Activated CD8-positive, alpha-beta memory T cell treated with anti-CD3 and anti-CD28 coated beads for 24 hours (primary cell): ENCODE measurements around the gene METTL25B.

ENCODE experiments used
- DNase-seq: peaks from one replicate; pipeline ENCODE4 v3.0.0-alpha.2; 2020

Gene METTL25B

DNA sequence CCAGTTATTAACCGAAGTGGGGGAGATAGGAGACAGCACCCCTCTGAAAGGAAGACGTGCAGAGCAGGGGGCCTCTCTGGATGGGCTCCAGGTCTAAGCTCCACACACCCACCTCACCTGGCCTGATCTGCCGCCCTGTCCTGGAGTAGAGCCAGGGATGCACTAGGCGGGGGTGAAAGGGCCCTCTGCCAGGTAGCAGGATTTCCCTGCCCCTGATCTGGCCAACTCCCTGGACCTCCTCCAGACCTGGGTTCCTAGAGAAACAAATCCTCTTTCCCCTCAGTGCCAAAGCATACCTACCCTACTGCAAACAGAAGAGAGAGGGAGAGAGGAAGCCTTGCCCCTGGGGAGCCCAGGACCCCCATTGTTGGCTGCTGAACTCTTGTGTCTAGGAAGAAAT, 24.9 kb upstream of the METTL25B start:
- DNase-seq: no peak

DNA sequence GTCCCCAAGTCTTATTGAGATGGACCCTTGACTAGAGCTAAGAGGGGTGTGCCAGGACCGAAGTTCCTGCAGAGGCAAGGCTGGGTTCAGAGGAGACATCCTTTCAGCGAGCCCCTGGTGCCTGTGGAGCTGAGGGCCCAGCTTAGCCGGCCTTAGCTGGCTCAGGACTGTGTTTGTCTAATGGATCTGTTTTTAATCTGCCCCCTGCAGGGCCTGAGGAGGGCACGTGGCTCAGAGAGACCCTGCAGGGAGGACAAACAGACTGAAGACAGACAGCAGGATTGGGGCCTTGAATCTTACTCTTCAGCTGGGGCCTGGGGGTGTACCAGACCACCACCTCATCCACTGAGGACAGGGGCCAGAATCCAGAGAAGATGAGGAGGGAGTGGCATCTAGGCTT, 24.5 kb upstream of the METTL25B start:
- no peak for DNase-seq

- no peak for DNase-seq
These were observed 24.0 kb upstream of the METTL25B start for GRCh38 chr1:156704166-156704711.

- peak; percentile 72 for DNase-seq
These were observed 23.3 kb upstream of the METTL25B start for GRCh38 chr1:156704930-156705320.

GRCh38 chr1:156705321-156705917, 22.9 kb upstream of the METTL25B start, which contains the start of gene CRABP2:
Gene CRABP2 (minus strand): TSS chr1:156705583. CDS start chr1:156705446, 137 bp downstream.
- DNase-seq: no peak

DNA sequence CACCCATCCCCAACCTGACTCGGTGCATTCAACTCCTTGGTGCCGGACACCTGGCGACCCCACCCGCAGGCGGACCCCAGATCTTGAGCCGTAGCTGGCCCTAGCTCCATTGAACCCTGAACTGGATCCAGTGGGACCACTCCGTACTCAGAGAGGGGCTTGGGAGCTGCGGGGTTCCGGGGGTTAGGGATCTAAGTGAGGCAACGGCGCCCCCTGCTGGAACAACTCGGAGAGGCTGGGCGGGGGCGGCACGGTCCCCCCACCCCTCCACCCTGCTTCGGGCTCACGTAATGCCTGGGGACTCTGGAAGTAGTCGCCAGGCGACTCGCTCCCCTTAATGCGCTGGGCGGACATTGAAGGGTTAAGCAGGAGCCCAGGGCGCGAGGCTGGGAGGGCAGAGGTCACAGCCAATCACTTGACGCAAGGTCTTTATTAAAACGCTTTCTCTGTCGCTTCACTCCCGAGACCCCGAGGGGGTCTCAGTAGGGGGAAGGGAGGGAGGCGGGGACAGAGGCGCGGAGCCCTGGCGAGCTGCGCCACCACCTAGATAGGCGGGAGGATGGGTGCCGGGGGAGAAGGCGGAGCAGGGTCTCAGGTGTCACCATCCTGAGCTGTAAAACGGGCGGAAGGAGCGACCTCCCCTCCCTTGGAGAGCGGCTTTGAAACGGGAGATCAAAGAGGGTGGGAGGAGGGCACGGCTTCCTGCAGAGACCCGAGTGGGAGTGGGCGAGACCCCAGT, 22.2 kb upstream of the METTL25B start:
- peak; percentile 89 for DNase-seq

DNA sequence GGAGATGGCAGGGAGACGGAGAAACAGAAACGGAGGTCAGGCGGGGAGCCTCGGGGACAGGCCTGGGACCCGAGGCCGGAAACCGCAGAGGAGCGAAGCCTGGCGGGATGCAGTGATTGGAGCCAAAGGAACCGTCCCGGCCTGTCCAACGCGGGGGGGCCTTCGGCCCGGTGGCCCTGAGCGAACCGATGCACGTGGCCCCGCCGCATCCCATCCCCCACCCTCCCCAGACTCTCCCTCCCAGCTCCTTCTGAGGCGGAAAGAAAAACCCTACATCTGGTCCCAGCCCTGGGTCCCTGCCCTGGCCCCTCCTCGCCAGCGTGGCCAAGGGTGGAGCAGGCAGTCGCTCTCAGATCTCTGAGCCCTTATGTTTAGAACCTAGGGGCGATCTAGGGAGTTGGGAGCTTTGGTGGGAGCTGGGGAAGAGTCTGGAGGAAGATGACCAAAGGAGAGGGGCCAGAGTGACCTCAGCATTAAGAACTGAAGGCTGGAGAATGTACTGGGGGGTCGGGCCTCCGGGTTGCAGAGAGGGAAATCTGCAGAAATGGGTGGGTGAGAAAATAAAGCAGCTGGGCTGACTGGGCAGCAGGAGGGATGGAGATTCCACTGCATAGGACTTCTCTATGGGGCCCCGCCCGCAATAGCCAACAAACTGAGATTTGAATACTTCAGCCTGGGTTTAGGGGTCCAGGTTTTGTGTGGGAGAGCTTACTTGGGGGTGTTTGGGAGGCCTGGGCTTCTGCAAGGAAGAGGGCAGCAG, 21.4 kb upstream of the METTL25B start:
- no peak for DNase-seq

GRCh38 chr1:156707417-156708217, 20.7 kb upstream of the METTL25B start:
- DNase-seq: no peak

GRCh38 chr1:156708218-156708661, 20.0 kb upstream of the METTL25B start:
- DNase-seq: no peak

- no peak for DNase-seq
These were observed 19.2 kb upstream of the METTL25B start for GRCh38 chr1:156709031-156709430.

DNA sequence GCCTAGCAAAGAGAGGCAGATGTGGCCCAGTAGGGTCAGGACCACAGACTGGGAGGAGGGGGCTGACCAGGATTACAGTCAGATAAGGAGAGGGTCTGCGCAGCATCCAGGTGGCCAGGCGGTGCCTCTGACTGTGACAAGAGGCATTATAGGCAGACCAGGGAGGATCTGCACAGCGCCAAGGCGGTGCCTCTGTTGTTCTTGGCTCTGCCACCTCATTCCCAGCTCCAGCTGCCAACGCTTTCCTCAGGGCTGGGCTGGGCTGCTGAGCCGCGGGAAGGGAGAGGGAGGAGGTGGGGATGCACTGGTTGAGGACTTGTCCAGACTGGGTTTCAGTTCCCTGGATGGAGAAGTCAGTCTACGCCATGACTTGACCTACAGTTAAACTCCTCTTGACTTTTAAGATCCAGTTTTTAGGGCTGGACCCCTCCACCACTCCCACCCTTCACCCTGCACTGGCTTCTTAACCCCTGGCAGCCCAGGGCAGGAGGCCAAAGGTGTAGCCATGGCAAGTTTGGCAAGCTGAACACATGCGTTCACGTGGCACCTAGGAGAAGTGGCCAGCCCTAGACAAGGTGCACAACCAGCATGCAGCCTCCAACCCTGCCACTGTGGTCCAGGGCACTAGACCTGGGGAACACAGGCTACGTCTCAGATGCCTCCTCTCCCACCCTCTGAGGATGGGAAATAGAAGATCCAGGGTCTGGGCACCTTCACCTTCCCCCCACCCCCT, 18.3 kb upstream of the METTL25B start:
- DNase-seq: no peak

DNA sequence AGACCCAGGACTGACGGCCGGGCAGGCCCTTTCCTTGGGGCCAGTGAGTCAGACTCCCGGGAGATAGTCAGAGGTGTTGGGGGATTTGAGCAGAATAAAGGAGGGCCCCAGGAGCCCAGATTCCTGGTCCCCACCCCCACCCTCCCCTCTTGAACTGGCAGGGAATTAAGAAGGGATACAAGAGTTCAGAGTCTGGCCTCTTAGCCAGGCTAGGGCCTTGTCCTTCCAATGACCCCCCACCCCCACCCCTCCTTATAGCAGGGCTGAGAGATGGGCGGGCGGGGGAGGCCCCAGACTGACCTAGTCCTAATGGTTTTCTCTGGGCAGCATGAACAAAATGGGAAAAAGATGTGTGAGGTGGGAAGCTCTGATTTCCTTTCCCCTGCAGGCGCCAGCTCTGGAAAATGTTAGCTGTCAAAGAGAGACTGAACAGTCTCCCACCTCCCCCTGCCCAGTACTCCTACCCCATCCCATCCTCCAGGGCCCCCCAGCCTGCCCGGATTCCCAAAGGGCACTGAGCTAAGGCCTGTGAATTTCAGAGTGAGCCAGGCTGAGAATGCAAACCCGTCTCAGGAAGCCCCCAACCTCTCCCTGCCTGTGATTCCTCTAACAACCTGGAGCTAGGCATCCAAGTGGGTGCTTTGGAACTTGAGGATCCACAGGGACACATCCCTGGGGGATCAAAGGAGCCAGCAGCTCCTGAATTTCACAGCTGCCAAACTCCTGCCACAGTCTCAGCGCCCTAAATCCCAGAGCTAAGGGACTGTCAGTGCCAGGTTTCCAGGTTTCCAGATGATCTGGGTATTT, 17.1 kb upstream of the METTL25B start:
- DNase-seq: no peak

GRCh38 chr1:156712626-156713025, 15.6 kb upstream of the METTL25B start:
- no peak for DNase-seq

DNA sequence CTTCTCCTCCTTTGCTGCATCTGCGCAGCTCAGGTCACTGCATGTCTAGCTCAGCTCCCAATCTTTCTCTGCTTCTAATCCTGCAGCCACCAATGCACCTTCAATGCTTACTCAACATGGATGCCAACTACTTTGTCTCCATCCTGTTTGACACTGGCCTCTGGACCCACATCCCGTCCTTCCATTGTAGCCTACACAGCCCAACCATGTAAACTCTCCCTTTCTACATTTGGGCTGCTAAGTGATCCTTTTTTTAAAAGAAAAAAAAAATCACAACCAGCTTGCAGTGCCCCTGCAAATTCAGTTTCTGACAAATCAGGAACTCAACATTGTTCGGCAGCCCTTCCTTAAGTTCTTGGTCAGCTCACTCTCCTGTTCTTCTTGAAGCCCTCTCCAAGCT, 13.4 kb upstream of the METTL25B start:
- DNase-seq: no peak

DNA sequence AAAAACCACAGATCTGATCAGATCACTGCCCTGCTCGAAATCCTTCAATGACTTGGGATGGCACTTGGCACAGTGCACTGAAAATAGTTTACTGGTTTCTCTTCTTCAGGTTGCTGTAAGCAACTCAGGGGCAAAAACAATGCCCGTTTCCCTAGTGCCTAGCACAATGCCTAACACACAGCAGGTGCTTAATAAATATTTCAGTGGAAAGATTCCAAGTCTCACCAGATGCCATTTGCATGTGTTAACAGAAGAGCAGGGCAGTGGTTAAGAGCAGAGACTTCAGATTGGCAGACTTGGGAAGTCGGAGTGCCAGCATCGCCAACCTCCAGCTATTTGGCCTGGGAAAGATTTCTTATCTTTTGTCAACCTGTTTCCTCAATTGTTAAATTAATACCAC, 10.9 kb upstream of the METTL25B start:
- DNase-seq: no peak

- DNase-seq: no peak
These were observed 7.1 kb upstream of the METTL25B start for GRCh38 chr1:156721131-156721530.

DNA sequence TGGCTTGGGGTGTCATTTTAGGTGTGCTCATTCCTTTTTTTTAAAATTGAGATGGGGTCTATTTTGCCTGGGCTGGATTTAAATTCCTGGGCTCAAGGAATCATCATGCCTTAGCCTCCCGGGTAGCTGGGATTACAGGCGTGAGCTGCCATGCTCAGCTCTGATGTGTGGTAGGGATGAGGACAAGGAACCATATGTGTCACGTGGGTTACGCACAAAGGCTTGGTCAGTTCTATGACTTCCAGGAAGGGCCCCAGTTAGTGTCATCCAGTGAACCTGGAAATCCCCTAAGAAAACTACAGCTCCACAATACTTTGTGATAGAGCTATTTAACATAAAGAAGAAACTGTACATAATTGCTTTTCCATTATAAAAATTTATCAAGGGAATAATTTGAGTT, 6.7 kb upstream of the METTL25B start:
- no peak for DNase-seq

- DNase-seq: peak; percentile 89
These were observed 2.5 kb upstream of the METTL25B start for GRCh38 chr1:156725683-156726280.

DNA sequence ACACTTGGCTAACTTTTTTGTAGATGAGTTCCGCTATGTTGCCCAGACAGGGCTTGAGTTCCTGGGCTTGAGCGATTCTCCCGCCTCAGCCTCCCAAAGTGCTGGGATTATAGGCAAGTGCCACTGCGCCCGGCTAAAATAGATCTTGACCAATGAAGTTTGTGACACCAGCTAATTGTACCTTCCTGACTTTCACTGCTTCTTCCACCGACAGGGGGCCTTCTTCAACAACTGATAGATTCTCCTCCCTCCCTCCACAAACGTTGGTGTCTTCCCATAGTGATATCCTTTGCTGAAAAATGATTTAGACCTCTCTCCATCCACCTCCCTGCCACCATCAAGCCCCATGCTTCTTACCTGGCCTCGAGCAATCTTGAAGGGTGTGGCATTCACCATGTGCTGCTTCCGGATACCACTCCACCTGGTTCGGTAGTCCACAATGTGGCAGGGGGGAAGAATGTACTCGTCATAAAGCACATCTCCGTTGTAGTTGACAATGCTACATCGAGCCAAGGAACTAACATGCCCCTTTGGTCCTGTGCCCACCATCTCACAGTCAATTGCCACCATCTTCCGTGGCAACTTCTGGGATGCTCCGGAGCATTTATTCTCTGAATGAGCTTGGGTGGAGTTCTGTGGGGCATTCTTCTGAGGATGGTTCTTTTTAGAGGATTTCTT, 1.6 kb upstream of the METTL25B start:
- DNase-seq: peak; percentile 79

DNA sequence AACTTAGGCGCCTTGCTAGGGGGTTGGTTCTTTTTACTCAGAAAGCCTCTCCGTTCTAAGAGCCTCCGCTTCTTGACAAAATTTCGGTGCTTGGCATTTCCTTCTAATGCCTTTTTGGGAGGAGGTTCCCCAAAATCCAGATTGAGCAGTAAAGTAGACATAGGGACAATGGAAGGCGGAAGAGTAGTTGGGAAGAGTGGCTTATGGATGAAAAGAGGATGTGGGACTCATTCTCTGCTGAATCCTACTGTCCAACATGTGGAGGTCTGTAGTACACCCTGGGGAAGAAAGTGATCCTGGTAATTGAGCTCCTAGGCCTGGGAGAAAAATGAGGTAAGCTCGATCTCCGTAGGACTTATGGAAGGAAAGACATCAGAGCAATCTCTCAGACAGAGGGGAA, 777 bp upstream of the METTL25B start:
- DNase-seq: no peak
